Body of pancreas (tissue), 4 donors: ENCODE measurements around the gene CD47. TPM values are rescaled to one million over a fixed set of nuclear protein-coding genes. Genes with fewer than 3 reads are reported as not detected.

Experiments used
- ATAC-seq: fragments of 150-250 bp; one replicate; pipeline ENCODE4 v1.9.1; 2016
- DNase-seq, 4 donors: peaks; one replicate each; pipeline ENCODE4 v3.0.0-alpha.2; 2019
- H3K27ac ChIP-seq, 4 donors: fragments of 200-600 bp; sonication (generic); 1 replicate in 3 of 4; 2 replicates in 1 of 4; pipeline versions ENCODE4 v1.5.1 to v1.6.1; 2016 to 2019; ENCODE audit warnings: mild to moderate bottlenecking in 1 of 4, mixed read lengths in 1 of 4, moderate library complexity in 1 of 4
- H3K27me3 ChIP-seq, 2 donors: fragments of 200-600 bp; sonication (generic); one replicate each; pipeline ENCODE4 v1.6.0; 2016; ENCODE audit warnings: mild to moderate bottlenecking in 1 of 2
- H3K36me3 ChIP-seq, 2 donors: fragments of 200-600 bp; sonication (generic); replicated peaks in 1 of 2; 2 replicates each; pipeline ENCODE4 v1.5.1; 2016; ENCODE audit warnings: low read depth in 2 of 2; ENCODE audit not compliant: insufficient read depth in 1 of 2
- H3K4me1 ChIP-seq: fragments of 200-600 bp; sonication (generic); one replicate; pipeline ENCODE4 v1.6.0; 2016
- H3K4me3 ChIP-seq, 2 donors: fragments of 200-600 bp; sonication (generic); 1 replicate in 1 of 2; 2 replicates in 1 of 2; pipeline ENCODE4 v1.5.1; 2016 to 2019
- H3K9me3 ChIP-seq, 3 donors: fragments of 200-600 bp; sonication (generic); 1 replicate in 2 of 3; 2 replicates in 1 of 3; pipeline ENCODE4 v1.5.1; 2016
- POLR2A ChIP-seq, 3 donors: fragments of 450-650 bp; IDR thresholded peaks; one replicate each; pipeline ENCODE4 v1.6.1; 2016; ENCODE audit warnings: antibody characterized with exemption in 3 of 3, mild to moderate bottlenecking in 2 of 3
- WGBS, 2 donors: methylation state at CpG; one replicate each; pipeline ENCODE4 v1.1.5; 2017; 5-methylcytosine and 5-hydroxymethylcytosine counted together
- intact Hi-C: fragments of 100-400 bp; cut with DNase I; formaldehyde crosslinking; loops from one replicate; pipeline ENCODE4 v1.15.1; 2023
- total RNA-seq, 2 donors: library from RNA; depleted of rRNA; stranded (reverse); fragments of >200 nt; gene quantifications; one replicate each; pipeline ENCODE4 v1.1.0, GENCODE V29; 2016
- TF ChIP-seq, protein P1 (sequence below), 7 experiments: fragments of 450-650 bp in 4 of 7; fragments of 200-600 bp in 3 of 7; sonication (generic) in 3 of 7; IDR thresholded peaks; one replicate each; pipeline ENCODE4 v1.5.1; 2016 to 2019; ENCODE audit warnings: antibody characterized with exemption in 7 of 7

CD47 gene
- total RNA-seq, 2 donors from 2014 or later: 34.3 to 51.1 TPM

DNA sequence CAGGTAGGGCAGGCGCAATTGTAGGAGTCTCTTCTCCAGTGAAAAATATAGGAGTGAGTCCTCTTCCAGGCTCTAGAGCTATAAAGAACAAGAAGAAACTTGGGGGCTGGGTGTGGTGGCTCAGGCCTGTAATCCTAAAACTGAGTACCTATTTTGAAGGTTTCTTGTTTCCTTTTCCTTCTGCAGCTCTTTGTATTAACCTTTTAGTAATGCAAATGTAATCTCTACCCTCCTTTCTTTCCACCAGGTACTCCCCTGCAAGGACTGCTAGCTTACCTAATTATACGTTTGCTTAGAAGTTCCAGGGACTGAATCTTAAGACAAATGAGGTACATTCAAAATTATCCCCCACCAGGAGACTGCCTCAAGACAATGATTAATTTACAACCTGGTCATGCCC, 75.9 kb downstream of the CD47 start:
- ATAC-seq: no peak
- intact Hi-C loops: no loop called here
- Histone ChIP-seq H3K36me3 (no peaks in the 10 kb centered on the region), H3K4me1 (no peaks in the 10 kb centered on the region), H3K27ac (no peak overlapping the region), H3K27me3 (no peaks in the 10 kb centered on the region), H3K9me3 (no peaks in the 10 kb centered on the region), H3K4me3 (no peak overlapping the region)
- TF ChIP-seq POLR2A (IDR thresholded peaks at IDR 0.05): no peak
- TF ChIP-seq, protein P1, sequence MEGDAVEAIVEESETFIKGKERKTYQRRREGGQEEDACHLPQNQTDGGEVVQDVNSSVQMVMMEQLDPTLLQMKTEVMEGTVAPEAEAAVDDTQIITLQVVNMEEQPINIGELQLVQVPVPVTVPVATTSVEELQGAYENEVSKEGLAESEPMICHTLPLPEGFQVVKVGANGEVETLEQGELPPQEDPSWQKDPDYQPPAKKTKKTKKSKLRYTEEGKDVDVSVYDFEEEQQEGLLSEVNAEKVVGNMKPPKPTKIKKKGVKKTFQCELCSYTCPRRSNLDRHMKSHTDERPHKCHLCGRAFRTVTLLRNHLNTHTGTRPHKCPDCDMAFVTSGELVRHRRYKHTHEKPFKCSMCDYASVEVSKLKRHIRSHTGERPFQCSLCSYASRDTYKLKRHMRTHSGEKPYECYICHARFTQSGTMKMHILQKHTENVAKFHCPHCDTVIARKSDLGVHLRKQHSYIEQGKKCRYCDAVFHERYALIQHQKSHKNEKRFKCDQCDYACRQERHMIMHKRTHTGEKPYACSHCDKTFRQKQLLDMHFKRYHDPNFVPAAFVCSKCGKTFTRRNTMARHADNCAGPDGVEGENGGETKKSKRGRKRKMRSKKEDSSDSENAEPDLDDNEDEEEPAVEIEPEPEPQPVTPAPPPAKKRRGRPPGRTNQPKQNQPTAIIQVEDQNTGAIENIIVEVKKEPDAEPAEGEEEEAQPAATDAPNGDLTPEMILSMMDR (IDR thresholded peaks at IDR 0.05): no peak
- no peak for DNase-seq
- 95 to 98% methylated on average over 2 of the region's 2 CpGs for WGBS, 2 donors

DNA sequence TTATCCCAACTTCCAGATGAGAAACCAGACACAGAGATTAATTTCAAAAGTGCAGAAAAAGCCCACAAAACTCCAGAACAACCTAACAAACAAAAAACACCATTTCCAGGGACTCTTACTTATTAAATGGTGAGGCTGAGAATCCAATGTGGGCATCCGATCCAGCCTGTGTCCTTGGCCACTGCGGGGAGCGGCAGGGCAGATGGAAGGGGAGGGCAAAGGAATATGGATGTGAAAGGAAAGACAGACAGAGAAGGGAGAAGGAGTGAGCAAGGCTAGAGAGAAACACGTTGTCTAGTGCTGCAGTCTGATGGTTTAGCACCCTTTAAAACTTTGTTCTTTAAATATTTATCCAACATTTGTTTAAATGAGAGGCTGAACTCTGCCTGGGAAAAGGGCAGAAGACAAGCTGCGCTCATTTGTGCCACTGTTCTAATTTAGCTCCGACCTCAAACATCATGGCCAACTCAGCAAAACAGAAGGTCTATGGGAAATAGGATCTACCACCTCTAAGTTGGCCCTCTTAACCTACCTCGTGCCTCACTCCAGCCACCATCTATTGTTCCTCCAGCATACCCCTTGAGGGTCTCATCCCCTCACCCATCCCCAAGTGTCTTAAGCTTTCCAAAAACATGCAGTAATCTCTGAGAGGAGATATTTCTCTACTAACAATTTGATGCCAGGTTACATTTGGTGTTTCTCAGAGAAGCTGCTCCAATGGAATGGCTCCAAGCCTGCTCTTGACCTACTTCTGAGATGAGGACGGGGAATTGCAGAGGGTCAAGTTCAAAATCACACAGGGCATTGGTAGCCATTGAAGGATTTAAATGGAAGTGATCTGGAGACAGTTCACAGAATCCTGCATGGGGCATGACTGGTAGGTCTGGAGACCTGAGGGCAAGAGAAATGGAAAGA, 77.4 kb downstream of the CD47 start:
- intact Hi-C loops: no loop called here
- H3K4me1 ChIP-seq: no peaks in the 10 kb centered on the region
- DNase-seq: no peak
- H3K27ac ChIP-seq: no peak overlapping the region
- H3K4me3 ChIP-seq: no peak overlapping the region
- 71 to 72% methylated on average over 8 of the region's 8 CpGs for WGBS, 2 donors
- no peaks in the 10 kb centered on the region for H3K27me3 ChIP-seq
- no peaks in the 10 kb centered on the region for H3K9me3 ChIP-seq
- no peak for ATAC-seq
- TF ChIP-seq, protein P1 (IDR thresholded peaks at IDR 0.05): no peak
- TF ChIP-seq POLR2A (IDR thresholded peaks at IDR 0.05): no peak
- H3K36me3 ChIP-seq: no peaks in the 10 kb centered on the region

DNA sequence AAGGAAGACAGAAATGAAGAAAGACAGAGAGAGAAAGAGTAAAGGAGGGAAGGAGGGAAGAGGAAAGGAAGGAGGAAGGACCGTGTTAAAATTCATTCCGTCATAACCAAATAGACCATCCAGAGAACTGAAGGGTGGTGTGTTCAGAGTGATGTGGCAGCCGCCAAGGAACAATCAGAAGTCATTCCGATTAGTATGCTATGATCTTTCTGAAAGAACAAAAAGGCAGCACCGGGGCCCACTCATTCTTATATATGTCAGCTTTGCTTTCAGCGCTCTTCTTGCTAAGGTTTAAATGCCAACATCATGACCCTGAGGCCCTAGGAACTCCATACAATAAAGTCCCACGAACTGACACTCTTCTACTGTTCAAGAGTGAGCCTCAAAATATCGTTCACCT, 78.5 kb downstream of the CD47 start:
- H3K9me3 ChIP-seq: no peaks in the 10 kb centered on the region
- no peaks in the 10 kb centered on the region for H3K36me3 ChIP-seq
- 81 to 82% methylated on average over 8 of the region's 8 CpGs for WGBS, 2 donors
- no peaks in the 10 kb centered on the region for H3K27me3 ChIP-seq
- H3K27ac ChIP-seq: no peak overlapping the region
- H3K4me3 ChIP-seq: no peak overlapping the region
- DNase-seq (no peak), ATAC-seq (no peak)
- TF ChIP-seq, protein P1 (IDR thresholded peaks at IDR 0.05): no peak
- TF ChIP-seq POLR2A (IDR thresholded peaks at IDR 0.05): no peak
- intact Hi-C loops: no loop called here
- H3K4me1 ChIP-seq: no peaks in the 10 kb centered on the region

DNA sequence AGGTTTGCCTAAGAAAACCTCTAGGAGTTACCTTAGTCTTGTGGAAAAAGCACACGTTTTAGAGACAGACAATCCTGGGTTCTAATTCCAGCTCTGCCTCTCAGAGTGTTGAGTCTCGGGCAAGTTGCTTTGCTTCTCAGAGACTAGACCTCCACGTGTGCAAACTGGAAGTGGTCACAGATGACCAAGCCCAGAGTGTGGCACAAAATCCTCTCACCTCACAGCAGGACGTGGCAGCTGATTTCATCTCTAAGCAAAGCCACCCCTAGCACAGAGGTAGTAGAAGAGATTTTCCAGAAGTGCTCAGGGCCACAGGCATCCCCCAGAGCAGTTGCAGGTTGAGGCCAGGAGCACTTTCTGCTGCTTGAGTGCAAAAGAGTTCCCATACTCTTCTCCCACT, 79.2 kb downstream of the CD47 start:
- H3K27ac ChIP-seq: no peak overlapping the region
- intact Hi-C loops: no loop called here
- no peaks in the 10 kb centered on the region for H3K27me3 ChIP-seq
- WGBS, 2 donors: 75 to 76% methylated on average over 3 to 4 of the region's 4 CpGs
- ATAC-seq: no peak
- TF ChIP-seq POLR2A (IDR thresholded peaks at IDR 0.05): no peak
- TF ChIP-seq, protein P1 (IDR thresholded peaks at IDR 0.05): no peak
- H3K4me3 ChIP-seq: no peak overlapping the region
- no peaks in the 10 kb centered on the region for H3K36me3 ChIP-seq
- no peak for DNase-seq
- H3K9me3 ChIP-seq: no peaks in the 10 kb centered on the region
- H3K4me1 ChIP-seq: peaks cover 2% of the 10 kb centered on the region
